HL-60 (cell line): Measurements from ENCODE around the gene LSM12.

ENCODE experiments used
- CTCF ChIP-seq: IDR thresholded peaks from one replicate; pipeline ENCODE4 v1.5.1; 2011; ENCODE audit warnings: low read length, control low read depth, inconsistent platforms; ENCODE audit not compliant: insufficient read depth
- GABPA ChIP-seq: IDR thresholded peaks from 2 replicates; pipeline ENCODE4 v1.6.1; 2012; ENCODE audit warnings: low read depth
- POLR2AphosphoS5 ChIP-seq: IDR thresholded peaks from 2 replicates; pipeline ENCODE4 v1.6.1; 2012; ENCODE audit warnings: low read depth
- SPI1 ChIP-seq: IDR thresholded peaks from 2 replicates; pipeline ENCODE4 v1.6.1; 2012; ENCODE audit warnings: low read depth, mild to moderate bottlenecking, borderline replicate concordance

DNA sequence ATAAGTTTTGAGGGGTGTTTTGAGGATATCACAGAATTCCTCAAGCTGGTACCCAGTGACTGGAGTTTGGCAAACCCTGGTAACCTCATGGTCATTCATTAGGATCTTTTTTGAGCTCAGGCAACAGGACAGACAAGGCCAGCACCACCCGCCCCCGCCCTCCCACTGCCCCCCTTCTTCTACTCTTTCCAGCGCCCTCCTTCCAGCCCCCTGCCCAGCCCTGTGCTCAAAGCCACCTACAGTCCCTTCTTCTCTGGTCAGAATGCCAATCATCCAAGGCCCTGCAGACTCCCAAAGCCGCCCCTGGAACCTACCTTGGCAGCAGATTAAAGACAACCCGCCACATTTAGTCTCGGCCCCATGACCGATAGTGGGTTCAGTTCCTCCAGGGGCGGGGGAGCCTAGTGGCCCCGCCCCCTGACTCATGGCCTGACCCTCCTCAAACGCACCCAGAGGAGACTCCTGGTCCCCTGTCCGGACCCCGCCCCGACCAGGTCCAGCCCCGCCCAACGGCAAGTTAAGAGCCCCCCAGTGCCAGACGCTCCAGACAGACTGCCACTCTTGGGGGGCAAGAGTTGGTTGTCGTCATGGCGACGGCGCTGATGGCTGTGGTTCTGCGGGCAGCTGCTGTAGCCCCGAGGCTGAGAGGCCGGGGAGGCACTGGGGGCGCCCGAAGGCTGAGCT lies 62.3 kb downstream of the LSM12 start, which contains the start of gene NAGS:
- TF ChIP-seq GABPA: no peak
- no peak for TF ChIP-seq POLR2AphosphoS5
- no peak for TF ChIP-seq CTCF
- TF ChIP-seq SPI1: no peak
